HepG2 (cell line): ENCODE data around the gene ARMH3. TPM values are rescaled to one million over a fixed set of nuclear protein-coding genes. Genes with fewer than 3 reads are reported as not detected.

Experiments
- FOXM1 ChIP-seq: sonication (generic); formaldehyde crosslinking; IDR thresholded peaks from 2 replicates; pipeline ENCODE4 v1.5.0; 2020; ENCODE audit warnings: missing genetic modification reagents
- GLI4 ChIP-seq: sonication (generic); formaldehyde crosslinking; IDR thresholded peaks from 2 replicates; pipeline ENCODE4 v1.5.1; 2020; ENCODE audit warnings: missing genetic modification reagents, mild to moderate bottlenecking, moderate library complexity, borderline replicate concordance
- ISL2 ChIP-seq: sonication (generic); formaldehyde crosslinking; IDR thresholded peaks from 2 replicates; pipeline ENCODE4 v1.5.0; 2020; ENCODE audit warnings: missing genetic modification reagents
- KLF13 ChIP-seq: sonication (generic); formaldehyde crosslinking; IDR thresholded peaks from 2 replicates; pipeline ENCODE4 v1.4.0; 2020; ENCODE audit warnings: mild to moderate bottlenecking, missing genetic modification reagents
- KLF16 ChIP-seq, 2 experiments: sonication (generic) in 1 of 2; formaldehyde crosslinking in 1 of 2; IDR thresholded peaks; 2 replicates each; pipeline versions ENCODE4 v1.6.1 to v1.8.0; 2016 to 2023; ENCODE audit warnings: missing genetic modification reagents in 2 of 2, missing compliant biosample characterization in 1 of 2
- MYNN ChIP-seq: sonication (generic); formaldehyde crosslinking; IDR thresholded peaks from 2 replicates; pipeline ENCODE4 v1.4.0; 2020; ENCODE audit warnings: mild to moderate bottlenecking, low read depth, missing genetic modification reagents
- NFE2L2 ChIP-seq: fragments of 150-350 bp; IDR thresholded peaks from 2 replicates; pipeline ENCODE4 v1.6.1; 2014; ENCODE audit warnings: low read length
- PHF21A ChIP-seq: sonication (generic); formaldehyde crosslinking; IDR thresholded peaks from 2 replicates; pipeline ENCODE4 v1.5.0; 2020; ENCODE audit warnings: mild to moderate bottlenecking, missing genetic modification reagents
- RCOR2 ChIP-seq: IDR thresholded peaks from 2 replicates; pipeline ENCODE4 v1.6.1; 2016; ENCODE audit warnings: missing biosample characterization, missing genetic modification reagents
- SATB2 ChIP-seq: sonication (generic); formaldehyde crosslinking; IDR thresholded peaks from 2 replicates; pipeline ENCODE4 v1.5.0; 2020; ENCODE audit warnings: missing genetic modification reagents
- TBX2 ChIP-seq: sonication (generic); formaldehyde crosslinking; IDR thresholded peaks from 2 replicates; pipeline ENCODE4 v1.5.0; 2020; ENCODE audit warnings: missing genetic modification reagents, mild to moderate bottlenecking, borderline replicate concordance
- TP53 ChIP-seq: sonication (generic); formaldehyde crosslinking; conservative IDR thresholded peaks from 2 replicates; pipeline ENCODE4 v1.4.0; 2020; ENCODE audit warnings: missing genetic modification reagents
- WIZ ChIP-seq: sonication (generic); formaldehyde crosslinking; IDR thresholded peaks from 2 replicates; pipeline ENCODE4 v1.5.1; 2020; ENCODE audit warnings: mild to moderate bottlenecking, missing genetic modification reagents
- ZFP1 ChIP-seq: IDR thresholded peaks from 2 replicates; pipeline ENCODE4 v1.6.1; 2016
- ZNF260 ChIP-seq: sonication (generic); formaldehyde crosslinking; IDR thresholded peaks from 2 replicates; pipeline ENCODE4 v1.4.0; 2020; ENCODE audit warnings: missing genetic modification reagents, low read depth, mild to moderate bottlenecking, borderline replicate concordance
- ZNF274 ChIP-seq: sonication (generic); formaldehyde crosslinking; IDR thresholded peaks from 2 replicates; pipeline ENCODE4 v1.5.1; 2020; ENCODE audit warnings: mild to moderate bottlenecking, missing genetic modification reagents
- ZNF33A ChIP-seq: sonication (generic); formaldehyde crosslinking; IDR thresholded peaks from 2 replicates; pipeline ENCODE4 v1.5.1; 2020; ENCODE audit warnings: missing genetic modification reagents, mild to moderate bottlenecking, moderate library complexity, borderline replicate concordance
- ZNF451 ChIP-seq: sonication (generic); formaldehyde crosslinking; IDR thresholded peaks from 2 replicates; pipeline ENCODE4 v1.5.0; 2020; ENCODE audit warnings: mild to moderate bottlenecking, missing genetic modification reagents
- ZNF674 ChIP-seq: sonication (generic); formaldehyde crosslinking; IDR thresholded peaks from 2 replicates; pipeline ENCODE4 v1.5.0; 2020; ENCODE audit warnings: low read depth, mild to moderate bottlenecking, missing genetic modification reagents
- ZNF75D ChIP-seq: sonication (generic); formaldehyde crosslinking; IDR thresholded peaks from 2 replicates; pipeline ENCODE4 v1.8.1; 2023; ENCODE audit warnings: missing genetic modification reagents, mild to moderate bottlenecking, borderline replicate concordance
- ZNF772 ChIP-seq: sonication (generic); formaldehyde crosslinking; IDR thresholded peaks from 2 replicates; pipeline ENCODE4 v1.5.0; 2020; ENCODE audit warnings: mild to moderate bottlenecking, missing genetic modification reagents
- ZNF777 ChIP-seq: sonication (generic); formaldehyde crosslinking; IDR thresholded peaks from 2 replicates; pipeline ENCODE4 v1.4.0; 2020; ENCODE audit warnings: missing genetic modification reagents
- ZNF792 ChIP-seq: IDR thresholded peaks from 2 replicates; pipeline ENCODE4 v1.6.1; 2016
- ZNF839 ChIP-seq: sonication (generic); formaldehyde crosslinking; IDR thresholded peaks from 2 replicates; pipeline ENCODE4 v1.4.0; 2020; ENCODE audit warnings: missing genetic modification reagents, mild to moderate bottlenecking, borderline replicate concordance
- polyA plus RNA-seq, 8 experiments: library from polyadenylated mRNA; depleted of rRNA in 3 of 8; stranded (reverse) in 7 of 8; unstranded in 1 of 8; fragments of >200 nt; fragmentation: Illumina TruSeq in 4 of 8; extraction: Trizol in 4 of 8; gene quantifications; 2 replicates each; pipeline versions ENCODE4 v1.2.1 to v1.2.3, GENCODE V29; 2011 to 2016; ENCODE audit warnings: low read depth in 4 of 8, missing spikeins in 1 of 8, mixed read lengths in 1 of 8; ENCODE audit not compliant: insufficient read depth in 1 of 8
- total RNA-seq, 5 experiments: library from RNA; depleted of rRNA; stranded (reverse); fragments of >200 nt; fragmentation: Illumina TruSeq; extraction: Trizol; gene quantifications; 2 replicates each; pipeline ENCODE4 v1.2.3, GENCODE V29; 2016; ENCODE audit warnings: low read depth in 1 of 5
- TF ChIP-seq, protein P1 (sequence below): sonication (generic); formaldehyde crosslinking; IDR thresholded peaks from 2 replicates; pipeline ENCODE4 v1.8.0; 2022; ENCODE audit warnings: mild to moderate bottlenecking, missing genetic modification reagents
- TF ChIP-seq, protein P2 (sequence below): sonication (generic); formaldehyde crosslinking; IDR thresholded peaks from 2 replicates; pipeline ENCODE4 v1.4.0; 2020; ENCODE audit warnings: missing genetic modification reagents
- TF ChIP-seq, protein P3 (sequence below): sonication (generic); formaldehyde crosslinking; IDR thresholded peaks from 2 replicates; pipeline ENCODE4 v1.5.0; 2020; ENCODE audit warnings: missing genetic modification reagents, mild to moderate bottlenecking, borderline replicate concordance

The ARMH3 gene
- total and polyA plus RNA-seq, 2 of the 13 experiments (the other 11 are each of a cell fraction or from before 2014, with no cell fraction given) = 8.4 to 16.9 TPM

DNA sequence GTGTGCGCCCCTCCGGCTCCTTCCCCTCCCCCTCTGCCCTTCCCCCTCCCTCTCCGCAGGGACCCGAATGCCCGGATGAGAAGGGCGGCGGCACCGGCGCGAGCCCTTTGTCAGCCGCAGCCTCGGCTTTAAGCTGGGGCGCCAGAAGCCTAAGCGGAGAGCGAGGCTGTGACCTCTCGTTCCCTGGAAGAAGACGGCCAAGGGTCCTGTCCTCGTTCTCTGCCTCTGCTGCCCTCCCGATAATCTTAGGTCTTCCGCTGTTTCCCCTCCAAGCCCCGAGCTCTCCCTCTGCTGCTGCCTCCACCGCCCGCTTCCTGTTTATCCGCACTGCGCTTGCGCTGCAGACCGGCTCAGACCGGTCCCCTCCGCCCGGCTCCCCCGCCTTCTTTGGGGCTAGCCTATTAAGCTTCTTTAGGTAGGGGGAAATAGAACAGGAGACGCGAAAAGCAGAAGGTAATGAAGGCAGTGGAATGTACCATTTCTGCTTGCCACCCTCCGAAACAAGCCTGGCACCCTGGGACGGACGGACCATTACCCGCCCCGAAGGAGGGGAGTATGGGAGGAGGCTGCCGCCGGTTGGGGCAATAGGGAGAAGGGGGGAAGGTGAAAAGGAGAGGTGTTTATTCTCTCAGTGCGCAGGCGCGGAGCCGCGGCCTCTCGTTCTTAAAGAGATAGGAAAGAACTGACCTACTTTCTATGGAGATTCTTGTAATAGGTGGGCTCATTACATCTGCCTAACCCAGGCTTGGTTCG, 237.7 kb downstream of the ARMH3 start, which contains the start of gene OGA (continued):
- TF ChIP-seq RCOR2 (CRISPR knock-in tag) = no peak
- no peak for TF ChIP-seq ZNF792
- TF ChIP-seq ZNF451 (CRISPR knock-in tag) = peak; percentile 58; the same call in 1 of the 2 replicates
- TF ChIP-seq ZNF75D = no peak
- TF ChIP-seq, protein P1, sequence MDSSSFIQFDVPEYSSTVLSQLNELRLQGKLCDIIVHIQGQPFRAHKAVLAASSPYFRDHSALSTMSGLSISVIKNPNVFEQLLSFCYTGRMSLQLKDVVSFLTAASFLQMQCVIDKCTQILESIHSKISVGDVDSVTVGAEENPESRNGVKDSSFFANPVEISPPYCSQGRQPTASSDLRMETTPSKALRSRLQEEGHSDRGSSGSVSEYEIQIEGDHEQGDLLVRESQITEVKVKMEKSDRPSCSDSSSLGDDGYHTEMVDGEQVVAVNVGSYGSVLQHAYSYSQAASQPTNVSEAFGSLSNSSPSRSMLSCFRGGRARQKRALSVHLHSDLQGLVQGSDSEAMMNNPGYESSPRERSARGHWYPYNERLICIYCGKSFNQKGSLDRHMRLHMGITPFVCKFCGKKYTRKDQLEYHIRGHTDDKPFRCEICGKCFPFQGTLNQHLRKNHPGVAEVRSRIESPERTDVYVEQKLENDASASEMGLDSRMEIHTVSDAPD (CRISPR knock-in tag) = no peak
- TF ChIP-seq ZNF260 (CRISPR knock-in tag) = no peak
- no peak for TF ChIP-seq ZNF839 (CRISPR knock-in tag)
- TF ChIP-seq, protein P2, sequence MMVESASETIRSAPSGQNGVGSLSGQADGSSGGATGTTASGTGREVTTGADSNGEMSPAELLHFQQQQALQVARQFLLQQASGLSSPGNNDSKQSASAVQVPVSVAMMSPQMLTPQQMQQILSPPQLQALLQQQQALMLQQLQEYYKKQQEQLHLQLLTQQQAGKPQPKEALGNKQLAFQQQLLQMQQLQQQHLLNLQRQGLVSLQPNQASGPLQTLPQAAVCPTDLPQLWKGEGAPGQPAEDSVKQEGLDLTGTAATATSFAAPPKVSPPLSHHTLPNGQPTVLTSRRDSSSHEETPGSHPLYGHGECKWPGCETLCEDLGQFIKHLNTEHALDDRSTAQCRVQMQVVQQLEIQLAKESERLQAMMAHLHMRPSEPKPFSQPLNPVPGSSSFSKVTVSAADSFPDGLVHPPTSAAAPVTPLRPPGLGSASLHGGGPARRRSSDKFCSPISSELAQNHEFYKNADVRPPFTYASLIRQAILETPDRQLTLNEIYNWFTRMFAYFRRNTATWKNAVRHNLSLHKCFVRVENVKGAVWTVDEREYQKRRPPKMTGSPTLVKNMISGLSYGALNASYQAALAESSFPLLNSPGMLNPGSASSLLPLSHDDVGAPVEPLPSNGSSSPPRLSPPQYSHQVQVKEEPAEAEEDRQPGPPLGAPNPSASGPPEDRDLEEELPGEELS (CRISPR knock-in tag) = peak; percentile 58; the same call in 1 of the 2 replicates
- TF ChIP-seq, protein P3, sequence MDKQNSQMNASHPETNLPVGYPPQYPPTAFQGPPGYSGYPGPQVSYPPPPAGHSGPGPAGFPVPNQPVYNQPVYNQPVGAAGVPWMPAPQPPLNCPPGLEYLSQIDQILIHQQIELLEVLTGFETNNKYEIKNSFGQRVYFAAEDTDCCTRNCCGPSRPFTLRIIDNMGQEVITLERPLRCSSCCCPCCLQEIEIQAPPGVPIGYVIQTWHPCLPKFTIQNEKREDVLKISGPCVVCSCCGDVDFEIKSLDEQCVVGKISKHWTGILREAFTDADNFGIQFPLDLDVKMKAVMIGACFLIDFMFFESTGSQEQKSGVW (CRISPR knock-in tag) = no peak
- TF ChIP-seq MYNN (CRISPR knock-in tag) = no peak
- no peak for TF ChIP-seq ZNF674 (CRISPR knock-in tag)
- no peak; the same call in 1 of the 2 replicates for TF ChIP-seq ZNF33A (CRISPR knock-in tag)
- peak; percentile 87 for TF ChIP-seq ISL2 (CRISPR knock-in tag)
- TF ChIP-seq ZFP1 (CRISPR knock-in tag) = peak; percentile 40; the same call in 1 of the 2 replicates
- TF ChIP-seq TP53 (CRISPR knock-in tag) = 0 out of 2 replicates have a peak, but pooled peaks have one; percentile 58
- TF ChIP-seq KLF16 (CRISPR knock-in tag; IDR thresholded peaks at IDR 0.05) = 0 out of 4 replicates have a peak, but pooled peaks of 1 of the 2 experiments have one; percentile 34
- TF ChIP-seq GLI4 (CRISPR knock-in tag) = no peak
- TF ChIP-seq KLF13 = peak; percentile 87; the same call in 1 of the 2 replicates
- TF ChIP-seq WIZ (CRISPR knock-in tag) = no peak
- TF ChIP-seq SATB2 (CRISPR knock-in tag) = no peak
- TF ChIP-seq ZNF274 (CRISPR knock-in tag) = peak; percentile 45; the same call in 1 of the 2 replicates
- TF ChIP-seq ZNF777 (CRISPR knock-in tag) = peak; percentile 44; the same call in 1 of the 2 replicates
- TF ChIP-seq ZNF772 (CRISPR knock-in tag) = peak; percentile 75; the same call in 1 of the 2 replicates
- peak; percentile 83 for TF ChIP-seq TBX2
- TF ChIP-seq FOXM1 (CRISPR knock-in tag) = no peak
- peak; percentile 81 for TF ChIP-seq PHF21A
- TF ChIP-seq NFE2L2 = no peak
